GM19467 (cell line): ENCODE data around the gene SLC16A7.

ENCODE experiments used
- ATAC-seq: cut with Tn5 transposase; IDR thresholded peaks from one replicate; pipeline ENCODE4 v1.9.1; 2021; ENCODE audit warnings: mild to moderate bottlenecking, moderate library complexity; ENCODE audit not compliant: unreplicated experiment

Gene SLC16A7

GRCh38 chr12:59624732-59625460 is 29.1 kb downstream of the SLC16A7 start:
- ATAC-seq = no peak

GRCh38 chr12:59626382-59626781 is 30.6 kb downstream of the SLC16A7 start:
- no peak for ATAC-seq

- no peak for ATAC-seq
These were observed 31.8 kb downstream of the SLC16A7 start for GRCh38 chr12:59627582-59627981.

- ATAC-seq = no peak
These were observed 34.1 kb downstream of the SLC16A7 start for GRCh38 chr12:59629890-59630289.

- no peak for ATAC-seq
These were observed 36.6 kb downstream of the SLC16A7 start for GRCh38 chr12:59632408-59632807.

GRCh38 chr12:59634254-59634653 is 38.4 kb downstream of the SLC16A7 start:
- ATAC-seq = no peak

DNA sequence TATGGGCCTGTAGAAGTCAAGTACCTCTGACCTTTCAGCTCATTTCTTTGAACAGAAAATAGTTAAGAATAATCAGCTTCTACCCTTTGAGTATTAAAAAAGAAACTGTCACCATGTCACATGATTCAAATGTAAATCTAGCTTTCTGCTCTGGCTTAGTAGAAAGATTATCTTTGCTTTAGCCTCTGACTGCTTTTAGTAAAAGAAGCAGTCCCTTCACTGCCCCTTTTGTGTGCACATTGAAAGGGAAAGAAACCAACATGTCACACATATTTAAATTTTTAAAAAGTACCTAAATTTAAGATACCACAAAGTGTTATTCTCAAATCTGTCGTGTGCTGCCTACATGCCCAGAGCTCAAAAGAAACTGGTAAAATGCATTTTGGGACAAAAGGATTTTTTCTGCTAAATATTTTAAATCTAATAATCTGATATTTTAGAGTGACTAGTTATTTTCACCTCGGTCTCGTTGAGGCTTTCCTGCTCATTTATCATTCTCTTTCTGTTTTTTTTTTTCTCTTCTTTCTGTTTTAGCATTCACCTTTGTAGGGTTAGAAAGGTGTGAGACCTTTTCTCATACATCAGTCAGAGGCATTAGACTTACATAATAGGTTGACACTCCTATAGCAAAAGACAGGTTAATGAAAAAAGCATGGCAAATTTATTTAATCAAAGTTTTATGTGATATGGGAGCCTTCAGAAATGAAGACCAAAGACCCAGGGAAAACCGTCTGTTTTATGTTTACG is 41.3 kb downstream of the SLC16A7 start:
- peak; percentile 63 for ATAC-seq

- ATAC-seq = no peak
These were observed 41.9 kb downstream of the SLC16A7 start for GRCh38 chr12:59637692-59638070.

DNA sequence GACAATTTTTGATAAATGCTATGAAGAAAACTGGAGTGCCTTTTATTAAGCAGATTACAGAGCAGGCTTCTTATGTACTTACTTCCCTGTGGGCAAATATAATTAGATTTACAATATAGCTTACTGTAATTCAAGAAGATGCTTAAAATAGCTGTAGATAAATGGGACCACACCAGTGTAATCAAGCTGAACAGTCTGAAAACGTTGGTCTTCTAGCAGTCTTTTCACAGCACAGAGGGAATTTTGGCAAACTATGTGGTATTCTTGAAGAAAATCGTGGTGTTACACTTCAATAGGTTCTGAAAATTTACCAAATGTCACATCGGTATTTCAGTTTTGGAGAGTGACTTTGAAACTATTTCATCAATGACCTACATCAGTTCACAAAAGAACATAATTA is 47.7 kb downstream of the SLC16A7 start:
- no peak for ATAC-seq

DNA sequence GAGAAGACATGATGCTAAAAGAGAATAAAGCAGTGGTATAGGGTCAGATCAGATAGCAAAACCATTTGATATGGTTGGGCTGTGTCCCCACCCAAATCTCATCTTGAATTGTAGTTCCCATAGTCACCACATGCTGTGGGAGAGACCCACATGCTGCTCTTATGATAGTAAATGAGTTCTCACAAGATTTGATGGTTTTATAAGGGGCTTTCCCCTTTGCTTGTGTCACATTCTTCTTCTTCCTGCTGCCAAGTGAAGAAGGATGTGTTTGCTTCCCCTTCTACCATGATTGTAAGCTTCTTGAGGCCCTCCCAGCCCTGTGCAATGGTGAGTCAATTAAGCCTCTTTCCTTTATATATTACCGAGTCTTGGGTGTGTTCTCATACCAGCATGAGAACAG is 49.4 kb downstream of the SLC16A7 start:
- ATAC-seq = no peak

DNA sequence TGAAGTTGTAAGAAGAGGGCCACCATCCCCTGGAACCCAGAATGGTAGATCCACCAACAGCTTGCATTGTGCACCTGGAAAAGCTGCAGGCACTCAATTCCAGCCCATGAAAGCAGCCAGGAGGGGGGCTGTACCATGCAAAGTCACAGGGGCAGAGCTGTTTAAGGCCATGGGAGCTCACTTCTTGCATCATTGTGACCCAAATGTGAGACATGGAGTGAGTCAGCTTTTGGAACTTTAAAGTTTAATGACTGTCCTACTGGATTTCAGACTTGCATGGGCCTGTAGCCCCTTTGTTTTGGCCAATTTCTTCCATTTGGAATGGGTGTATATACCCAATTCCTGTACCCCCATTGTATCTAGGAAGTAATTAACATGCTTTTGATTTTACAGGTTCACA is 50.8 kb downstream of the SLC16A7 start:
- ATAC-seq = no peak

DNA sequence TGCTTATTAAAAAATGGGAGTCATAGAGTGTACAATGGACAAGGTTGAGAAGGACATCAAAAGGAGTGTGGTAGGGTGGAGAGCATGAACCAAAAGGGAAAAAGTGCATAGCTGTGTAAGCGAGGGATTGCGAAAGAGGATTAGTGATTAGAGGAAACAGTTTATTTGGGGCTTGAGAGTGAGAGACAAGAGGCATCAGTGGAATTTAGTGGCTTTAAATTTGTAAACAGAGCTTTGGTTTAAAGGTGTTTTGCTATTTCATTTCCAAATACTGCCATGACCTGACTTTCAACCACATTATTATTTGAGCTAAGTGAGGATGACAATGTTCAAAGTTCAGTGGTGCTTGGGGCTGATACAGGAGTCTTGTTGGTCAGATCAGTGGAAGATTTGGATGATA is 53.4 kb downstream of the SLC16A7 start:
- no peak for ATAC-seq

DNA sequence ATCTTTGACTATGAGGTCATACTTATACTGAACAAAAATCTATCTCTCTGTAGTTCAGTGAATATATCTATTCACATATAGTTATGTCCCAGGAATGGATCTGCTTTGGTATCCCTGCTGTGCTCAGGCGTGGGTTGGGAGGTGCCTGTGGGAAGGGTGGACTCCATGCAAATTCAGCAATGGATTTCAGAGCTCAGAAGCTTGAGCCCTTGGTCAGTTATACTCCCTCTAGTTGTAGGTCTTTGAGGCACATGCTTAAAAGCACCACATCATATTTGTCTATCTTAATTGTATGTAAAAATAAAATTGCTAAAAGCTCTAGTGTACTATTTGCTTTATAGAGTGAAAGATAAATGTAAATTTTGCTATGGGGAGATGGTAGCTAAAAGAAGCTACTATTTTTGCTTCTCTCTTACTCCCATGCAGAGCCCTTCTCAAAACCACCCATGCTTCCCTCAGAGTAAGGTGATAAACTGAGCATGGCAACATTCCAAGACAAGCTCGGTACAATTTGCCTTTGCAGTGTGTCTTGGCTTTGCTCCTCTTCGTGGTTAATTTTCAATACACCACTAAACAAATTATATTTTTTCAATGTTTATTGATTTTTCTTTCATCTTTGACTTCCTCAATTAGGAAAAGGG is 54.9 kb downstream of the SLC16A7 start:
- ATAC-seq = no peak

- no peak for ATAC-seq
These were observed 55.5 kb downstream of the SLC16A7 start for GRCh38 chr12:59651229-59651920.

DNA sequence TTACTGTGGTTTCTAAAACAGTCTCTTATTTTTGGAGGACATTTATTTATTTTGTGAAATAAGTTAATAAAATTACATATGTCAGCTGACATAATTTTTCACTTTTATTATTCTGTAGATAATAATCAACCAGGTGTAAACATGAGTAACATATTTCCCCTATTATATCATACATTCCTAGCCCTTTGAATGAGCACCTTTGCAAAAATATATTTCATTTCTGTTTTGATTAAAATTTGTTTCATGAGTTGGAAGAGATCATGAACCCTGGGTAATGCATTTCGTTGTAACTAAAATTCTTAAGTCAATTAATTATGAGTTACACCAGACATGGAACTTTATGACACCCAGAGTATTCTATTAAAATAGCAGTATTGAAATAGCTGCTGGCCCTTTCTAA is 56.3 kb downstream of the SLC16A7 start:
- no peak for ATAC-seq

DNA sequence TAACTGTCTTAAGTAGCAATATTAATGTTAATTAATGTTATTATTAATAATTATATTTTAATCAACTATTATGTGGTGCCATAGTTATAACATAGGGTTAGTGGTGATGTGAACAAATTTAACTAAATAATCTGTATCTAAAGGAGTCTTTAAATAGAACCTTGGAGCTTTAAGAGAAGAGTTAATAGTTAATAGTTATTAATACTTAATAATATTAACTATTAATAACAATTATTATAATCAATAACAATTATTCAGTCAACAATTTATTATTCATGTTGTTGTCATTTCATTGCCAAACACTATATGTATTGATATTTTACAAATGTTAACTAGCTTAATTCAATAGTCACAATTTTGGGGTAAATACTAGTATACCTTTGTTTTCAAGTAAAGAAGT is 58.2 kb downstream of the SLC16A7 start:
- ATAC-seq = no peak

DNA sequence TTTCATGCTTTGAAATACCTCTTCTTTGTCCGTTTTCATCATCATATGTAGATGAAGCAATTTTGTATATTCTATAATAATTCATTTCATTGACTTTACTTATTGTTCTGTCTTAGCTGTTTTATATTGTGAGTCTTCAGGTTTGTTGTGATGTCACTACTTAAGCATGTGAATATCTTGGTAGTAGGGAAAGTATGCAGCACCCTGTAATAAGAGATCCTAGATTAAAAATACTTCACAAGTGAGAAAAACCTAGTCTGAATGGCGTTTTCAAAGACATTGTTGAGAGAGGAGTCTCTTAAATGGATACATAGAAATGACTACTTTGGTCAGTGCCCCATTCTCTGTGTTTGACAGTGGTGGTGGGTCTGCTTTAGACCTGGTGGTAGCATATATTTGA is 61.4 kb downstream of the SLC16A7 start:
- ATAC-seq = no peak

GRCh38 chr12:59657711-59658110 is 61.9 kb downstream of the SLC16A7 start:
- ATAC-seq = no peak

DNA sequence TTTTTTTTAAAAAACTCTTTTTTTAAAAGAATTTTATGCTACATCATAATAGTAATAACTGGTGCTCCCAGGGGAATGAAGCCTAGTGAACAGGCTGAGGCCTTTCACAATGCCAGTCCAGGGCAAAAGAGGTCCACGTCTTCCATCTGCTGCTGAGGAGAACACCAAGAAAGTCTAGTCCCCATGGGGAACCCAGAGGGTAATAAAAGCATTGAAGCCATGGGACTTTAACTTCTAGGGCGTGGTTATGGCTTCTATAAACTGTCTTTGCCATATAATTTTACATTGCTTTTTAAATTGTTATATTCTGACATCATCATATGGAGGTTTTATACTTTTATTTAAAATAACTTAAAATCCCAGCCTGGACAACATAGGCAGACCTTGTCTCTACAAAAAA is 64.3 kb downstream of the SLC16A7 start:
- no peak for ATAC-seq

- no peak for ATAC-seq
These were observed 65.2 kb downstream of the SLC16A7 start for GRCh38 chr12:59660921-59661597.

DNA sequence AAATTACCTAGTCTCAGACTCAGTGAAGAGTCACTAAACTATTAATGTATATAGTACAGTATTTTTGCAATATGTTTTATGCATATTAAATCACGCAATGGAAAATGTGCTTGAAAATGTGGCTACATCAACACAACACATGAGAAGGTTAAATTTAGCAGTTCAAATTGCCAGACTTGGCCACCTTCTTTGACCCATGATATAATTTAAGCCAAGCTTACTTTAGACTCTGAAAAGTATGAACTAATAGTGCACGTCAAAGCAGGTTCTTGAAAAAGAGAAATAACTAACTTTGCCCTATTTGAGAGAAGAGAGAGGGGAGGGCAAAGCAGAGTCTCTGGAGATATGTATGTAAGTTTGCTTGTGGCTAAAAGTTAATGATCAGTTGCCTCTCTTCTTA is 68.7 kb downstream of the SLC16A7 start:
- no peak for ATAC-seq
